ENCODE measurements around the gene ZNF205.
"Not testable (repeated sequence)": the region's sequence is repeated elsewhere in the genome, so short reads cannot be mapped to it uniquely, and the experiment has no call there.

Gene ZNF205

GRCh38 chr16:3129137-3130131 lies 17.0 kb downstream of the ZNF205 start:
- DNase-seq, result peak in 56 of 58 donors; percentile 23 to 86 (median 68)

DNA sequence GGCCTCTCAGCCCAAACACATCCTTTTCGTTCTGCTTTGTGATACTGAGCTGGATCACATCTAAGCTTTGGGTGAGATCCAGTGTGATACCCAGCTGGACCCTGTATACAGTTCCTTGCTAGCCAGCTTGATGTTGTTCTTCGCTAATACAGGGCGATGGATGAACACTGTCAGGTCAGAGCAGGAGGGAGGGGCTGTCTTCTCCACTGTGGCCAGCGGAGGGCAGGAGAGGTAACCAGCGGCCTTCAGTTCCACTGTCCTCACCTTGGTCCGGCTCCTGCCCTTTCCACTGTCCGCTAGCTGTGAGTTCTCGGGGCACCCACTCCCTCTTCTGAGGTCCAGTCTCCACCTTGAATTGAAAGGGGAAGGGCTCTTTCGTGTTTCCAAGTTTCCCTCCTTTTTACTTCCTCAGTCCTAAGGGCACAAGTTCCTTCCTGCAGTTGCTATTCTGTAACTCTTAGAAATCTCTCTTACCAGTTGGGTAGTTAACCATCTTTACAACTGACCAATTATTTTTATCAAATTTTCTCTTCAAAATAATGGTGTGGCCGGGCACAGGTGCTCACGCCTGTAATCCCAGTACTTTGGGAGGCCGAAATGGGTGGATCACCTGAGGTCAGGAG lies 19.5 kb downstream of the ZNF205 start:
- no peak for DNase-seq

DNA sequence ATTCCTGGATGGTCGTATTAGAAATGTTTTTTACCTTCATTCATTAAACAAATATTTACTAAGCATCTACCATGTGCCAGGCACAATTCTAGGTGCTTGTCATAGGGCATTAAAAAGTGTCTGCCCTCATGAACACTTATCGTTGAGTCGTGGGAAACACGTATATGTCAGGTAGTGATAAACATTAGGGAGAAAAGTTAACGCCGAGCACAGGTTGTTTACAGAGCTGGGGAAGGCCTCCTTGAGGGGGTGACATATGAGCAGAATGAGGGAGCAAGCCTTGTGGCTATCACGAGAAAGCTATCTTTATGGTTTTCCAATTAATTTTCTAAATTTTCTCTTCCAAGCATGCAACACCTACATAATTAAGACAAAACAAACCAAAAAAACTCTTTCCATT lies 21.5 kb downstream of the ZNF205 start:
- no peak for DNase-seq

- DNase-seq, result peak; percentile 69 to 98 (median 93)
Measured at GRCh38 chr16:3134338-3135125, 22.1 kb downstream of the ZNF205 start, which contains the start of gene ZNF213. ZNF213 (plus strand) TSS chr16:3135029; CDS start chr16:3137281, 2,252 bp downstream.

DNA sequence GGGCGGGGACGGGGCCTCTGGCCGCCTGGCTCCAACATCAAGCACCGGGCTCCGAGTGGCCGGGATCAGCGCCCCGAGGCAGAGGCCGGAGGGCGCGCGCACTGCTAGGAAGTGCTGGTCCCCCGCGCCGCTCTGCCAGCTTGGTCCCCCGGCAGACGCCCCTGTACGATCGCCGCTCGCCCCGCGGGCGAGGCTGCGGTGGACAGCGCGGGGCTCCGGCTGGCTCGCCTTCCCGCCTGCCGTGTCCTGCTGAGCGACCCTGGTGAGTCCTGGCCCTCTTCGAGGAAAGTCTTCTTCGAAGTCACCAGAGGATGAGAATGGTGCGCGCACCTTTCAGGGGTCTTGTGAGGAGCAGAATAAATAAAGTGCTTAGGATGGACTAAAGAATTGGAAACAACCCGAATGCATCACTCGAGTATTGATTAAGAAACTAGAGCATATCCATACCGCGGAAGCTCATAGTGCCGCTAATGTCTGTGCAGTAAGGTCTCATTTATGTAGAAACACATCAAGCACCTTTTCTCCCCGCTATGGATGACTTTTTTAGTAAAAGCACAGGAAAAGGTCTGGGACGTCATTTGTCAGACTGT lies 22.8 kb downstream of the ZNF205 start:
- DNase-seq, result peak in 1 of 58 donors; percentile 48

DNA sequence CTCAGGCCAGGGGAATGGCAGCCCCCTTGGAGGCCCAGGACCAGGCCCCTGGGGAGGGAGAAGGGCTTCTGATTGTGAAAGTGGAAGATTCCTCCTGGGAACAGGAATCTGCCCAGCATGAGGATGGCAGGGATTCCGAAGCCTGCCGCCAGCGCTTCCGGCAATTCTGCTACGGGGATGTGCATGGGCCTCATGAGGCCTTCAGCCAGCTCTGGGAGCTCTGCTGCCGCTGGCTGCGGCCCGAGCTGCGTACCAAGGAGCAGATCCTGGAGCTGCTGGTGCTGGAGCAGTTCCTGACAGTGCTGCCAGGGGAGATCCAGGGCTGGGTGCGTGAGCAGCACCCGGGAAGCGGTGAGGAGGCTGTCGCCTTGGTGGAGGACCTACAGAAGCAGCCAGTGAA lies 24.9 kb downstream of the ZNF205 start:
- no peak for DNase-seq

- DNase-seq, result no peak
Measured at GRCh38 chr16:3138342-3138741, 26.0 kb downstream of the ZNF205 start.

DNA sequence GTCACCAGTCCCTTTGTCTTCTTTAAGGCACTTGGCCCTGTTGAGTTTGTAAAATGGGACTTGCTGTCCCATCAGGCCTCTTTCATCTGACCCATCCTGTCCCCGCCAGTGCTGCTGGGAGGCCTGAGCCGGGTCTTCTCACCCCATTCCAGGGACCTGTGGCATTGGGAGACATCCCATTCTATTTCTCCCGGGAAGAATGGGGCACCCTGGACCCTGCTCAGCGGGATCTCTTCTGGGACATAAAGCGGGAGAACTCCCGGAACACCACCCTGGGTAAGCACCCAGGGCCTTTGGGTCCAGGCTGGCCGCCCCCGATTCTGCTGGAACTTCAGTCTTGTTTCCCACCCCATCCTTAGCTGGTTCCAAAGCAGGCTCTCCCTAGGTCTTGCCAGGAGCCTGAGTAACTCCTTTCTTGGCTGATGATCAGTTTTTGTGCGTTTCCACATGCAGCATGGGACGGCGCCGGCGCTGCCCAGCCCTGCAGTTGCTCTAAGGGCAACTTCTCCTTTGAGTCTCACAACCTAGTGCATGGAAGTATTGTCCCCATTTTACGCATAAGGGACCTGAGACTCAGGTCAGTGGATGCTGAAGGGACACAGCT lies 26.5 kb downstream of the ZNF205 start:
- no peak for DNase-seq

DNA sequence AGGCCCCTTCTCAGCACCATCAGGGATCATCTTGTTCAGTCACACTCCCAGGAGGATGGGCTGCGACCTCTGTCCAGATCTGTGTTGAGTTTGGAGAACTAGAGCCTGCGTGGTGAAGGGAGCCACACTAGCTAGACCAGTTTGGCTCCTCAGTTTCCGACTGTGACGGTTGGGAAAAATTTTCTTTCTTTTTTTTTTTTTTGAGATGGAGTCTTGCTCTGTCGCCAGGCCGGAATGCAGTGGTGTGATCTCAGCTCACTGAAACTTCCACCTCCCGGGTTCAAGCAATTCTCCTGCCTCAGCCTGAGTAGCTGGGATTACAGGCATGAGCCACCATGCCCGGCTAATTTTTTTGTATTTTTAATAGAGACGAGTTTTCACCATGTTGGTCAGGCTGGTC lies 27.2 kb downstream of the ZNF205 start:
- not testable (repeated sequence) for DNase-seq

DNA sequence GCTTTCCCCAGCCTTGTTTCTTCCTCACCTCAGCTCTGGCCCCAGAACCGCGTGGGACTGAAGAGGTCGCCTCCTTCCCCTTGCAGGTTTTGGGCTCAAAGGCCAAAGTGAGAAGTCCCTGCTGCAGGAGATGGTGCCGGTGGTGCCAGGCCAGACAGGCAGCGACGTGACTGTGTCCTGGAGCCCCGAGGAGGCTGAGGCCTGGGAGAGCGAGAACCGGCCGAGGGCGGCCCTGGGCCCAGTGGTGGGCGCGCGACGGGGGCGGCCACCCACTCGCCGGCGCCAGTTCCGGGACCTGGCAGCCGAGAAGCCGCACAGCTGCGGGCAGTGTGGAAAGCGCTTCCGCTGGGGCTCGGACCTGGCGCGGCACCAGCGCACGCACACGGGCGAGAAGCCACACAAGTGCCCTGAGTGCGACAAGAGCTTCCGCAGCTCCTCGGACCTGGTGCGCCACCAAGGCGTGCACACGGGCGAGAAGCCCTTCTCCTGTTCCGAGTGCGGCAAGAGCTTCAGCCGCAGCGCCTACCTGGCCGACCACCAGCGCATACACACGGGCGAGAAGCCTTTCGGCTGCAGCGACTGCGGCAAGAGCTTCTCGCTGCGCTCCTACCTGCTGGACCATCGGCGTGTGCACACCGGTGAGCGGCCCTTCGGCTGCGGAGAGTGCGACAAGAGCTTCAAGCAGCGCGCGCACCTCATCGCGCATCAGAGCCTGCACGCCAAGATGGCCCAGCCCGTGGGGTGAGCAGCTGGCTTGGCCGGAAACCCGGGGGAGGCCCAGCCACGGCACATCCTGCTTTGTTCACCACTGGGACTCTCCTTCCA lies 28.4 kb downstream of the ZNF205 start:
- no peak for DNase-seq

- no peak for DNase-seq
Measured at GRCh38 chr16:3141781-3142311, 29.5 kb downstream of the ZNF205 start.

DNA sequence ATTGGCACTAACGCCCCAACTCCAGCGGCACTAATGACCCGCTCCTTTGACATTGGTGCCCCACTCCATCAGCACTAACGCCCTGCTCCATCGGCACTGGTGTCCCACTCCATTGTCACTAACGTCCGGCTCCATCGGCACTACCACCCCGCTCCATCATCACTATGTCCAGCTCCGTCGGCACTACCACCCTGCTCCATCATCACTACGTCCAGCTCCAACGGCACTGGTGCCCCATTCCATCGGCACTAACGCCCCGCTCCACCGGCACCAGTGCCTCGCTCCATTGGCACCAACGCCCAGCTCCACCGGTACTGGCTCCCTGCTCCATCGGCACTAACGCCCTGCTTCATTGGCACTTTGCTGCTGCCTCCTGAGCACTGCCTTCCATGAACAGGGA lies 29.9 kb downstream of the ZNF205 start:
- DNase-seq, result no peak

DNA sequence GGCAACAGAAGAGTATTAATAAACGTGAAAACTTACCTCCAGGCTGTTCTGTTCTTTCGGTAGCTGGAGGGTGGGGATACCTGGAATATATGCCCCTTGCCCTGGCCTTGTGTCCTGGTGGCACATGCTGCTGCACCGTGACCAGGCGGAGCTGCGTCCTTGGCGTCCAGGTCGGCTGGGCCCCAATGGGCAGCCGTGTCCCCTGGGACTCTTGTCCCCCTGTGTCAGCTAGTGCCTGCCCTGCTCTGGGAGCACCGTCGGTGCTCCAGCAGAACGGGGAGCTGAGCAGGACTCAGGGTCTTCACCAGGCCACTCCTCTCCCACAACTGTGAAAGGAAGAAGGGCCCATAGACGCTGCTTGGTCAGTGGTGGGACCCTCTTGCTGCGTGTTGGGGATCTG lies 30.4 kb downstream of the ZNF205 start:
- DNase-seq, result no peak

DNA sequence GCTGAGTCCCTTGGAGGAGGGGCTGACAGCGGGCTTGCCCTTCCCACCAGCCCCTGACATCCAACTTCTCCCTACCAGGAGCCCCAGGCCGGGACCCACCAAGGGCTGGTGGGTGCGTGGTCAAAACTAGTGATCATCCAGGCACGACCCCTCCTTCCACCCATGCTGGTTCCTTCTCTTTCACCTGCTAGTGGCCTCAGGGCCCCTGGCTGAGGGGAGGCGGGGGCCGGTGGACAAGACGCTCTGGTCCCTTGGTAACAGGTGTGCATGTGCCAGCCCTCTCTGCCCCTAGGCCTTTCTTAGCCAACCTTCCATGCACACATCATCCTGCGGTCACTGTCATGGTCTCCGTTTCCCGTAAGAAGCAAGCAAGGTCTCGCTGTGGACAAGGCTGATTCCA lies 30.8 kb downstream of the ZNF205 start:
- DNase-seq, result no peak

DNA sequence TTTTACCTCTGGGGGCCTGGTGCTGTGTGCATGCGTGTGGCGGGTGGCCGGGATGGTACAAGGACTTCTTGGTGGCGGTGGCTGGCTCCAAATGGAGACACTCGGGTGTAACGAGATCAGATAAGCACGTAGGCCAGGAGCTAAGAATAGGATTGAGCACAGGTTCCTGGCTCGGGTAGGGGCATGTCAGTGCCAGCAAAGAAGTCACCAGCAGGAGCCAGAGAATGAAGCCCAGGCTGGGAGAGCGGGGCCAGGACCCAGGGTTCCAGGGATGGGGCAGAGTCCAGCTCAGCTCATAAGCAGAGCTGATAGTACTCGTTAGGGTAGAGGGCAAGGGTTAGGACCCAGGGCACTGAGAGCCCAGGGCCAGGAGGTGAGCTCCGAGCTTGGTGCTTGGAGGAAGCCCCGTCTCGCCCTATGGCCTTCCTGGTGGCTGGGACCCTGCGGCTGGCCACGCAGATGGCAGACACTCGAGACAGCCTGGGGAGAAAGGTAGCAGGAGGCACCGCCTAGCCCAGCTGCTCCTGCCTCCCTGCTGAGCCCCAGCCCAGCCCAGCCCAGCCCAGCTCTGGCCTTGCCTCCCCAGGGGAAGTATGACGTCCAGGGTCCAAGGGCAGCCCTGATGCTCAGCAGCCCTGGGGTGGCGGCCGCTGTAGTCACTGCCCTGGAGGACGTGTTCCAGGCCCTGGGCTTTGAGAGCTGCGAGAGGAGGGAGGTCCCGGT lies 31.4 kb downstream of the ZNF205 start:
- DNase-seq, result no peak

DNA sequence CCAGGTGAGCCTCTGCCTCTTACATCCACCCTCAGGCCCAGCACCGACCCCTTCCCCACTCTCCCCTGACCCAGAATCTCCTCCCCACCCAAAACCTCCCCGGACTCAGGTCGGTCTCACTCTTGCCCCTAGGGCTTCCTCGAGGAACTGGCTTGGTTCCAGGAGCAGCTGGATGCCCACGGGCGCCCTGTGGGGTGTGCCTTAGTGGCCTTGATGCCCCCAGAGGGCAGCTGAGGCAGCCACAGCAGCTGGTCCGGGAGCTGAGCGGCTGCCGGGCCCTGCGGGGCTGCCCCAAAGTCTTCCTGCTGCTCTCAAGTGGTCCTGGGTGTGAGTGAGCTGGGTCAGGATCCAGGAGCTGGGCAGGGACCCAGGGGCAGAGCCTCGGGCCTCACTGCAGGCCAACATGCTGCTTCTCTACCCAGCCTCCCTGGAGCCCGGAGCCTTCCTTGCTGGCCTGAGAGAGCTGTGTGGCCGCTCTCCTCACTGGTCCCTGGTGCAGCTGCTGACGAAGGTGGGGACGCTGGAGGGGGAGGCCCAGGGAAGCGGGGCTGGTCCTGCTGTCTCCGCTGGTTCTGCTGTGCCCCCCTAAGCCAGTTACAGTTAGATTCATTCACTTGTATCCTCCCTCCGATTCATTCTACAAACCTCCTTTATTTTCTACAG lies 32.1 kb downstream of the ZNF205 start:
- no peak for DNase-seq

DNA sequence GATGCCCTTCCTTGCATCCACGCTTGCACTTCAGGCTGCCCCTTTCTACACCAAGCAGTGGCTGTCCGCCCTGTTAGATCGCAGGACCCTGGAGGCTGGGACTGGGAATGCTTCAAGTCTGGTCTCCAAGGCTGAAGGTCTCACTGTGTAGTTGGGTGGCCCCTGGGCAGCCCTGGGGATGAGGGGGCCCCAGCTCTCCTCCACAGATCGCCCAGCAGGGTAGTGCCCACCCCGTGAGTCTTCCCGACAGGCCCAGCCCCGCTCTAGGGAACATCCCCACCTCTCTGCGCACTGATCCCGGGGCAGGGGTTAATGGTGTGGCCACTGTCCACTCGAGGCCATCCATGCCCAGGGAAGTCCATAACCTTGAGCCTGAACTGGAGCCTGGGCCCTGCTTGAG lies 32.8 kb downstream of the ZNF205 start:
- DNase-seq, result no peak

DNA sequence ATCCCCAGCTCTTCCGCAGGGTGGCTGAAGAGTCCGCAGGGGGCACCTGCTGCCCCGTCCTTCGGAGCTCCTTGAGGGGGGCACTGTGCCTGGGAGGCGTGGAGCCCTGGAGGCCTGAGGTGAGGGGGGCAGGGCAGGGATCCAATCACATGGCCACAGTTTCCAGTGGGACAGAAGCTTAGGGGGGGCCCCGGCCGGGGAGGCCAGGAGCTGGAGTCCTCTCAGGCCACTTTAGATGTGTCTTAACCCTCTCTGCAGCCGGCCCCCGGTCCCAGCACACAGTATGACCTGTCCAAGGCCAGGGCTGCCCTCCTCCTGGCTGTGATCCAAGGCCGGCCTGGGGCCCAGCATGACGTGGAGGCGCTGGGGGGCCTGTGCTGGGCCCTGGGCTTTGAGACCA lies 33.3 kb downstream of the ZNF205 start:
- DNase-seq, result no peak
